Stimulated activated CD4-positive, alpha-beta T cell treated with anti-CD3 and anti-CD28 coated beads, Interleukin-4, amount 100 ng/mL, for 1 hour (primary cell): ENCODE data around the gene EHBP1.

ENCODE experiments used
- DNase-seq: peaks from one replicate; pipeline ENCODE4 v3.0.0-alpha.2; 2020

EHBP1 gene

DNA sequence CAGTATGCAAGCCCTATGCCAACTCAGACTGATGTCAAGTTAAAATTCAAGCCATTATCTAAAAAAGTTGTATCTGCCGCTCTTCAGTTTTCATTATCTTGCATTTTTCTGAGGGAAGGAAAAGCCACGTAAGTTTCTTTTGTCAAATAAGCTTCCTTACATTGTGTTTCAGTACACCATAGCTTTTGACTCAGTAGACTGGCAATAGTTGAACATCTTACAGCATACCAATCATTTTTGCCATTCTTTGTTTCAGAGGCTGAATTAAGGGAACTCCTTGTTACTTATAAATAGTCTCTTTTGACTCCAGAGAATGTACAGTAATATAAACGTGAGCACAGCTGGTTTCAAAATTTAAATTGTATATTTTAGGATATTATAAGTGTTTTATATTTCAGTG lies 120.6 kb downstream of the EHBP1 start:
- DNase-seq: no peak

DNA sequence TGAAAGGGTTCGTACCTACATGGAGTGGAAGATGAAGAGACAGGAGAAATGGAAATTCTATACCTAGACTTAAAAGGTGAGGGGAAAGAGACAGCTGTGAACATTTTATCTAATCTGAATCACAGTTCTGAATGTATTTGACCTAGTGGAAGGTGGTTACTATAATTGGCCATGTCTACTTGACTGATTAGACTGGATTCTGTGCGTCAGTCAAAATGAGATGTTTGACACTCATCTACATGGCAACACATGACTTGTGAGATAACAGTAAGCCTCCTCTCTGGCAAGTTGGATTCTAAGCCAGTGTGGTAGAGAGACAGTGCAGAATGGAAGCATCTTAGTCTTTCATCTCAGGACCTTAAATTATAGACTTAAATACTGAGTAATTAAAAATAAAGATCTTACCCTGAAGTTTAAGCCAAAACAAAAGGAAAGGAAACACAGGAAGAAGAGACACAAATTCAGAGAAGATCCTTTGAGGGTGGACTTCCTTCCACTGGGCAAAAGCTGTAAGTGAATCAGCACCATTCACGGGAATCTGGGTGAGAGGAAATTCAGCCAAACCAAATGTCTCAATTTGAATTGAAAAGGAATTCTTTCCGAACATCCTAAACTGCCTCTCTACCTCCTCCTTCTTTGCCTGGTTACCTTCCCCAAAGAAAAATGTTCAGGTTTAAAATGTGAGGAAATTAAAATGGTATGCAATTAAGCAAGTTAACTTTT lies 121.6 kb downstream of the EHBP1 start:
- DNase-seq: no peak

DNA sequence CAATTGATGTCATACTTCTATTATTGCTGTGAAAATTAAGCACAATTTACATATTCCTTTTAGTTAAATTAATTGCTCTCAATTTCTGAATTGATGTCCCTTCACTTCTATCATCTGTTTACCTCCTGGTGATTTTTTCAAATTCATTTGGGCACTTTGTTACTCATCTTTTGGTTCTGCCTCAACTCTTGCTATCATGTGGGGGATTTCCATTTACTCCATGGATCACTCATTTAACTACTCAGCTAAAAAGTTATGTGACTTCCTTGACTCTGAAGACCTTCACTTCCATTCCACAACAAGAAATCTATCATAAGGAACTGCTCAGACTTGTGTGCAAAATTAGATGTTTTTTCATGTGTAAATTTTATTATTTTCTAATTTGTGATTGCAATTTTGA lies 126.2 kb downstream of the EHBP1 start:
- no peak for DNase-seq

- DNase-seq: no peak
Observed at GRCh38 chr2:62844311-62845090, 139.0 kb downstream of the EHBP1 start.

DNA sequence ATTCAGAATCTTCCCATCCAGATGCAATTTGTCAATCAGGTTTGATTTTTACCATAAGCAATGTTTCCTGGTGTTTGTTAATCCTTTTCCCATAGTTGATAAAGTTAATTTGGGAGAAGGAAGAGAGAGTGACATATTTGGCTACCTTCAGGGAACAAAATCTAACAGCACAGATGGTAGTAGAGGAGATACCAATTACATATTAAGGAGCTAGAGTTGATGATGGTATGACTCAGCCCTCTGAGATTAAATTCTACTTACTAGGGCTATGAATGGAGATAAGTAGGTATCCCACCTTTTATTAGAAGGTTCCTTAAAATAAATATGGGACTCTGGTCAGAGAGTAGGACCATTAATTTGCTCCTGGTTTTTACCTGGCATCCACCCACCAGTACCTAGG lies 139.7 kb downstream of the EHBP1 start:
- no peak for DNase-seq

DNA sequence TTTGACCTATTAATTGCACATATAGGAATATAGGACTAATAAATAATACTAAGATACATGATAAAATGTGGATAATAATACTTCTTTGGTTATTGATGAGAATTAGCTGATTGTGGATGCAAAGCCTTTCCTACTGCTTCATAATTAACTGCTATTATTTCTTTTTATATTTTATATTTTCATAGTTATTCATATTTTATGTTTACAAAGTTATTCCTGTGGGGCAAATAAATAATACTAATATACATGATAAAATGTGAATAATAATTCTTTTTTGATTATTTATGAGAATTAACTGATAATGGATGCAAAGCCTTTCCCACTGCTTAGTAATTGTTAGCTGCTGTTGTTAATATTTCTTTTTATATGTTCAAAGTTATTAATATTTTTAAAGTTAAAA lies 146.7 kb downstream of the EHBP1 start:
- DNase-seq: no peak

DNA sequence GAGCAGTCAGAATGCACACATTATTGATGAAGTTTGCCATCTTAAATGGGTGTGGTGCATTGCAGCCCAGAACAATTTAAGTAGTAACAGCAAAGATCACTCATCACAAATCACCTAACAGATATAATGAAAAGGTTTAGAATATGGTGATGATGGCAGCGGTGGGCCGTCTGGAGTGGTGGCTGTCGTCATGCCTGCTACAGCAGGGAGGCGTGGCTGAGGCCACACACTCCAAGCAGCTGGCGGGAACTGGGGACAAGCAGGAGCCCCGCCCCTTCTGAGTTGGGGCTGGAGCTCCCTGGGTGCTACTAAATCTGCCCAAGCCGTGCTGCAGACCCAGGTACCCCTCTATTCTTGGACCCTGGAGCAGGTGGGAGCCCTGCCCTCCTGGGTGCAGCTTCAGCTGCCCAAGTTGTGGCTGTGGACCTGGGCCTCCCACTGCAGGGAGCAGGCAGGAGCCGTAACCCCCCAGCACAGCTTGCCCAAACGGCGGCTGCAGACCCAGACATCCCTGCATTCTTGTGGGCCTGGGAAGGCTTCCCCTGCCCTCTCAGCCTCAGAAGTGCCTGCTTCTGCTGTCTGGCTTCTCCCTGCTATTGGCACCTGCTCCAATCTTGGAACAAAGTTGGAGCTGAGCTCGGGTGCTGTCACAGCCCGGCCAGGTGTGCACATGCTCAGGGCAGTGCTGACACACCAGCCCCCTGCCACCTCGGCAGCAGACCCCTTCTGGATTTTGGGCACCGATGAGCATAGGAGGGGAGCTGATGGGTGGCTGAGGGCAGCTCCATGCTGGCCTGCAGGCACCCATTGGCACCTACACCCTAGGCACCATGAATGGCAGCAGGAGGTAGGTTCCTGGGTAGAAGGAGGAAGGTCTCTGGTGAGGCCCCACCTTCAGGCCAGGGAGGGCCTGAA lies 149.3 kb downstream of the EHBP1 start:
- no peak for DNase-seq

DNA sequence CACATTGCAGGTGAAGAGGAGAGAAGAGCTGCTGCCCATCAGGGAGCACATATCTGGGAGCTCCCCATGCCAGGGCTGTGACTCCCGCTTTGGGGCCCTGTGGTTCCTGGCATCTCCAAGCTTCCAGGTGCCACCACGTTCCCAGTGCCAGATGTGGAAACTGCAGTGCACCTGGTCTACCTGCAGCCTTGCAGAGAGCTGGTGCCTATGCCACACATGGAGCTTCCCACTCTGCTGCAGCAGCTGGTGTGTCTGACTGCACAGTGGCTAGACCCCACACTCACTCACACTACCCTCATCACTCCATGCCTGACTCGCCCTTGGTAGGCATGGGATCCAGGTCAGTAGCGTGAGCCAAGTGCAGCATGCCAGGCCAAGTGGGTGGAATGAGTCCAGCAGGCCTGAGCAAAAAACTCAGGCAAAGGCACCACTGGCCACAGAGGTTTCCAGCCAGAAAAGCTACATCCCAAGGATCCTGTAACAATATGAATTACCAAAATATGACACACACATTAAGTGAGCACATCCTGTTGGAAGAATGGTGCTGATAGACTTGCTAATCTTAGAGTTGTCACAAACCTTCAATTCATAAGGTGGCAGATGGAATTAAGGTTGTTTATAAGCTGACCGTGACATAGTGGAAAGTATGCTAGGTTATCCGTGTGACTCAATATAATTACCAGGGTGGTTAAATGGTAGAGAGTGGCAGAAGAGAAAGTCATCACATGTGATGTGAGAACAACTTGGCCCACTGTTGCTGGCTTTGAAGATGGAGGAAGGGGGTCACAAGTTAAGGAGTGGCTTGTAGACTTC lies 150.9 kb downstream of the EHBP1 start:
- DNase-seq: no peak

DNA sequence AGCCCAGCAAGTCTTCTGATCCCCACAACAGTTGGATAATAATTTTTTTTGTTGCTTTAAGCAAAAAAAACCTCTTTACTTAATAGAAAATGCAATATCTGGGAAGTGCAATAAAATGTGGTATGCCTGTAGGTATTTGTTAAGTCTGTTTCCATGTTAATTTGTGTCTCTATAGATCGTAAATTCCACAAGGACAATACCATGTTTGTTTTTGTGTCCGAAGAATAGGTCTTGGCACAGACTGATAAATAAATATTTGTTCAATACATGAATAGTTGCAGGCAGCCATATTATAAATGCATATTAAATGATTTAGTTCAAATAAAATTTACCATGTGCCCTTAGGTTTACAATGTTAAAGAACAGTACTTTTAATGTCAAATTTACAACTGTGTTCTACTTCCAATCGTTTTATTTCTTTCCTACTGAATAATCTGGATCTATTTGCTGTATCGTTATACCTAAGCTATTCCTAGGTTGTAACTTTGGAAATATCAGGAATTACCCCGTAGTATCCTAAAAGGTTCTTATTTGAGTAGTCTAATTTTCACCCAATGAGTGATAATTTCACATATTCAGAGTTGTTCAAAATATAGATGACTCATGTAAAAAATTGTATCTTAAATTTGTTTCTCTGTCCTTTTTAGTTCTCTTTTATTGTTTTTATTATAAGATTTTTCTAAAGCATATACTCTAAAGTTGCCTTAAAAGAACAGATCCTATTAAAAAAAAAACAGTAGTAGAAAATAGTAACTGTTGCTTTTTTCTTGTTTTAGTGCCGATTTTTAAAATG lies 151.8 kb downstream of the EHBP1 start:
- DNase-seq: no peak

GRCh38 chr2:62858231-62858832 lies 152.8 kb downstream of the EHBP1 start:
- DNase-seq: no peak

DNA sequence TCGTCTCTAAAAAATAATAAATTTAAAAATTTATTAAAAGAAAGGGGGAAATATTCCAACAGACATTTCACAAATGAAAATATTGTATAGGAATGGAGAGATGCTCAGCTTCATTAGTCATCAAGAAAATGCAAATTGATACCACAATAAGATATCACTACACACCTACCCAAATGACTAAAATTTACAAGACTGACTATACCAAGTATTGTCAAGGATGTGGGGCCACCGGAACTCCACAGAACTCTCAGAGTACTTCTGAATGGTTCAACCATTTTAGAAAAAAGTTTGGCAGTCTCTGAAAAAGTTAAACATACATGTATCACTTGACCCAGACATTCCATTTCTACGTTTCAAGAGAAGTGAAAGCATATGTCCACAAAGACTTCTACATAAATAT lies 163.4 kb downstream of the EHBP1 start:
- DNase-seq: no peak

DNA sequence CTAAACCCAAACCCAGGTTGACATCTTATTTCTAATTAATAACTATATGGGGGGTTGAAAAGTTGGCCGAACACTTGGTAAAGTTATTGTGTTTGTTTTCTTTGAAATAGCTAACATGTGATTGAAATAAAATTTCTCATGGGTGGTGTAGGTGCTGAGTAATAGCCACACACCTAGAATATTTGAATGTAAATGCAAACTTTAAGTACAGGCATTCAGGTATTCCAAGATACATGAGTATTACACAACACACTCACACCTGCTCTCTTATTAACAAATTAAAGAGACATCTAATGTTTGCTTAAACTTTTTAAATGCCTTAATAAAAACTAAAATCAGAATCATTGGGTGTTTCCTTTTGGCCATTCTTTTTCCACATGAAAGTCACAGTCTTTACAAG lies 165.5 kb downstream of the EHBP1 start:
- no peak for DNase-seq

GRCh38 chr2:62871506-62871905 lies 166.0 kb downstream of the EHBP1 start:
- no peak for DNase-seq

DNA sequence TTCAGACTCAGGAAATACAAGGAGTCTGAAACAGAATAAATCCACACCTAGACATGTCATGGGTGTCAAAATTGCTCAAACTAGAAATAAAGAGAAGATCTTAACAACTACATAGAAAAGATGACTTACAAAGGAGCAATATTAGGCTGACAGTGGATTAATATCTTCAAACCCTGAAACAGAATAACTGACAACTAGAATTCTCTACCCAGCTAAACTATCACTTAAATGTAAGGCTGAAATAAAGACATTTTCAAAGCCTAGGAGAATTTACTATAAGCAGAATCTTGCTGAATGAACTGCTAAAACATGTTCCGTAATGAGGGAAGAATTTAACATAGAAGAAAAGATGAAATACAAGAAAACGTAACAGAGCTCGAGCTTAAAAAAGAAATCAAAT lies 168.1 kb downstream of the EHBP1 start:
- DNase-seq: no peak

GRCh38 chr2:62874881-62875383 lies 169.4 kb downstream of the EHBP1 start:
- DNase-seq: no peak

- DNase-seq: no peak
Observed at GRCh38 chr2:62881162-62881795, 175.8 kb downstream of the EHBP1 start.

- no peak for DNase-seq
Observed at GRCh38 chr2:62883629-62884028, 178.1 kb downstream of the EHBP1 start.

DNA sequence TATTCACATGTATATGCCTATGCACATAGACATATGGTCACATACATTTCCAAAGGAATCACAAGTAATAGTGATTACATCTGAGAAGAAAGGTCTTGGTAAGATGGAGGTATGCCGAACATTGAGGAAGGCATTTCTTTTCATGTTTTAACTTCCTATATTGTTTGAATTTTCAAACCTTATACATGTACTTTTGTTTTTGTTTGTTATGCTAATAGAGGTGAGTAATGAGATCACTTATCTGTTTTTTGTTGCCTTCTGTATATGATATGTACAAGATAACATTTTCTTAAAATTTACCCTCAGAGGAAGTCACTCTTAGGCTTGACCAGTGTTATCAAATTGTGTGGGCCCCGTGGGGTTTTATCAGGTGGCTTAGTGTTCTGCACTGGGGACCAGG lies 178.6 kb downstream of the EHBP1 start:
- DNase-seq: no peak

DNA sequence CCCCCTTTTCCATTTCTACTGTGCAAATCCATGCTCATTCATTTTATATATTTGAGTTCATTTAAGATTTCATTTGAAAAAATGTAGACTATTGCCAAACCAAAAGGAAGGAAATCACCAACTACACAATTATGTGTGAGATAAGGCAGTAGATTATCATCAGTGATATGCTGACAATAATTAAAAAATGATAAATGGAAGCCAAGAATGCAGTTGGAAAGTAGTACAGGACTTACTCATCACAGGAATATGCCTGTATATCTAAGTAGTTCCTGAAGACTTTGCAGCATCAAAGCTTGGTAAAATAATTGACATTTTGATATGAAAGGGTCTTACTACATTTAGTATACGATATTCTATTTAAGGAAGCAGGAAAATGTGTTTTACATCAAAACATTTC lies 179.0 kb downstream of the EHBP1 start:
- DNase-seq: no peak

DNA sequence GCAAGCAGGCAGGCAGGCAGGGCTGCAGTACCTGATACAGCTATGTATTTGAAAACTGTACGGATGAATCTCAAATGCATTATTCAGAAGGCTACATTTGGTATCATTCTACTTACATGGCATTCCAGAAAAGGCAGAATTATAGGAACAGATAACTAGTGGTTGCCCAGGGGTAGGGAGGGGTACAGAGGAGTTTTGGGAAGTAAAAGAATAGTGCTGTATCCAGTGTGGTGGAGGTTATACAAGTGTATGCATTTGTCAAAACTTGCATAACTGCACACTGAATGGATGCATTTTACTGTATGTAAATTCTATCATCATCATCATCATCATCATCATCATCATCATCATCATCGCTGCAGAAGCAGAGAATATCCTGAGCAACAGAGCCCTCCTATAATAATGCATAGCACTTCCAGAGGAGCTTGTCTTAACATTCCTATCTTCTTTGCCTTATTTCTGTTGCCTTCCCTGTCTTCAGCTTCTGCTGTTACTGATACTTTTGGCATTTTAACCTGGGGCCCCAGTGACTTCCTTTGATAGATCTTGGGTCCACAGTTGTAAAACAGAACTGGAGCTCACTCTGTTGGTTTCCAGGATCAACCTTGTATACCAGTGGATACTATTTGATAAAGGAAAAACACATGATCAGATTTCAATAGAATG lies 189.6 kb downstream of the EHBP1 start:
- DNase-seq: no peak
